Mesothelial cell of epicardium (in vitro differentiated cells): ENCODE data around the gene ARL3. TPM values are rescaled to one million over a fixed set of nuclear protein-coding genes. Genes with fewer than 3 reads are reported as not detected.
"Not testable (repeated sequence)": the region's sequence is repeated elsewhere in the genome, so short reads cannot be mapped to it uniquely, and the experiment has no call there.

ENCODE experiments used
- DNase-seq, 2 experiments: peaks; one replicate each; pipeline ENCODE4 v3.0.0; 2021; ENCODE audit warnings: low spot score in 2 of 2; ENCODE audit not compliant: unreplicated experiment in 2 of 2
- H3K27ac Mint-ChIP-seq: 2 replicates; pipeline ENCODE4 v1.8.0; 2021; ENCODE audit warnings: mixed read lengths
- H3K27me3 Mint-ChIP-seq: 2 replicates; pipeline ENCODE4 v1.8.0; 2021; ENCODE audit warnings: low read depth, mixed read lengths
- H3K36me3 Mint-ChIP-seq: 2 replicates; pipeline ENCODE4 v1.8.0; 2021; ENCODE audit warnings: mixed read lengths
- H3K4me1 Mint-ChIP-seq: 2 replicates; pipeline ENCODE4 v1.8.0; 2021; ENCODE audit warnings: mixed read lengths
- H3K4me3 Mint-ChIP-seq: 2 replicates; pipeline ENCODE4 v1.8.0; 2021; ENCODE audit warnings: mild to moderate bottlenecking, moderate library complexity, mixed read lengths
- H3K9me3 Mint-ChIP-seq: 2 replicates; pipeline ENCODE4 v1.8.0; 2021; ENCODE audit warnings: mixed read lengths
- total RNA-seq: library from RNA; stranded (reverse); gene quantifications from 3 replicates; pipeline ENCODE4 v1.2.1, GENCODE V29; 2021
- TF ChIP-seq, protein P1 (sequence below): fragments of 200-600 bp; sonication (generic); IDR thresholded peaks from one replicate; pipeline ENCODE4 v1.5.0; 2021; ENCODE audit warnings: antibody characterized with exemption; ENCODE audit not compliant: unreplicated experiment

Gene ARL3, protein sequence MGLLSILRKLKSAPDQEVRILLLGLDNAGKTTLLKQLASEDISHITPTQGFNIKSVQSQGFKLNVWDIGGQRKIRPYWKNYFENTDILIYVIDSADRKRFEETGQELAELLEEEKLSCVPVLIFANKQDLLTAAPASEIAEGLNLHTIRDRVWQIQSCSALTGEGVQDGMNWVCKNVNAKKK
- total RNA-seq: 13.0 to 13.9 TPM (median 13.7 TPM) in 3 replicates

DNA sequence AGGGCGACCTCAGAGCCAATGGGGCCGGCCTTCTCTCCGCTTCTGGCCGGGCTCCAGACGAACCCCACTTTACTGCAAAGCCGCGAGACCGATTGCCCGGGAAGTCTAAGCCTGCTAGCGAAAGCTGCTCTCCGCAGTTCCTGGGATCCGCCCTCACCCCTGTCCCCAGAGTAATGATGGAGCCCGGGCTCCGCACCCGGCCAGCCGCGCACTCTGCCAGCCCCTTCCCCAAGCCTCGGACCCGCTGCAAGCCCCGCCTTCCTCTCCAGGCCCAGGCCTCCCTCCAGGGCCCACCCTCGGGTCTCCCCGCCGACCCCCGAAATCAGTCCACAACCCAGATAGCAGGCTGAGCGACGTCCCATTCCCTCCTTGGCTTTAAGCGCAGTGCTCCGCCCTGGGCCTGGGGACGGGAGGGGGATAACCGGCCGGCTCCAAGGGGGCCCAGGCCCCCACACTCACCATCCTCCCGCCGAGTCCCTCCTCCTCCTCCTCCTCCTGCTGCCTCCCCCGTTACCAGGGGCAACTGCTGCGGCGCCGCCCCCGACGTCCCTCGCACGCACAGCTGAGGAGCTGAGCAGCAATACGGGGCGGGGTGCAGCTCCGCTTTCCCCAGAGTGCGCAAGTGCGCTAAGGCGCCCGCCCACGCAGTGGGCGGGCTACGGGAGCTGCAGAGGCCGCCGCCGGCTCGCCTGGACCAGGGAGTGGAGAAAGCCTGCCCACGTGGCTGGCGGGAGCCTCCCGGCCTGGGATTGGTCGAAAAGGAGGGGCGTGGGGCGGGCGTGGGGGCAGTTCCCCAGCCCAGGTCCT is at the start of gene ARL3:
Gene ARL3, minus strand, starts transcription at position 584 of the 807 bp plus-strand sequence. Its CDS starts 122 bp downstream, at position 462.
- Mint-ChIP-seq H3K4me3 (peak within 1 kb of the TSS; percentile 77), H3K27ac (peak within 1 kb of the TSS; percentile 89), H3K27me3 (no peaks in the 10 kb centered on the region), H3K4me1 (peaks cover 52% of the 10 kb centered on the region), H3K36me3 (peaks cover 1% of the 10 kb centered on the region), H3K9me3 (no peaks in the 10 kb centered on the region)
- peak; percentile 93 to 95 for DNase-seq
- TF ChIP-seq, protein P1, sequence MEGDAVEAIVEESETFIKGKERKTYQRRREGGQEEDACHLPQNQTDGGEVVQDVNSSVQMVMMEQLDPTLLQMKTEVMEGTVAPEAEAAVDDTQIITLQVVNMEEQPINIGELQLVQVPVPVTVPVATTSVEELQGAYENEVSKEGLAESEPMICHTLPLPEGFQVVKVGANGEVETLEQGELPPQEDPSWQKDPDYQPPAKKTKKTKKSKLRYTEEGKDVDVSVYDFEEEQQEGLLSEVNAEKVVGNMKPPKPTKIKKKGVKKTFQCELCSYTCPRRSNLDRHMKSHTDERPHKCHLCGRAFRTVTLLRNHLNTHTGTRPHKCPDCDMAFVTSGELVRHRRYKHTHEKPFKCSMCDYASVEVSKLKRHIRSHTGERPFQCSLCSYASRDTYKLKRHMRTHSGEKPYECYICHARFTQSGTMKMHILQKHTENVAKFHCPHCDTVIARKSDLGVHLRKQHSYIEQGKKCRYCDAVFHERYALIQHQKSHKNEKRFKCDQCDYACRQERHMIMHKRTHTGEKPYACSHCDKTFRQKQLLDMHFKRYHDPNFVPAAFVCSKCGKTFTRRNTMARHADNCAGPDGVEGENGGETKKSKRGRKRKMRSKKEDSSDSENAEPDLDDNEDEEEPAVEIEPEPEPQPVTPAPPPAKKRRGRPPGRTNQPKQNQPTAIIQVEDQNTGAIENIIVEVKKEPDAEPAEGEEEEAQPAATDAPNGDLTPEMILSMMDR: no peak

DNA sequence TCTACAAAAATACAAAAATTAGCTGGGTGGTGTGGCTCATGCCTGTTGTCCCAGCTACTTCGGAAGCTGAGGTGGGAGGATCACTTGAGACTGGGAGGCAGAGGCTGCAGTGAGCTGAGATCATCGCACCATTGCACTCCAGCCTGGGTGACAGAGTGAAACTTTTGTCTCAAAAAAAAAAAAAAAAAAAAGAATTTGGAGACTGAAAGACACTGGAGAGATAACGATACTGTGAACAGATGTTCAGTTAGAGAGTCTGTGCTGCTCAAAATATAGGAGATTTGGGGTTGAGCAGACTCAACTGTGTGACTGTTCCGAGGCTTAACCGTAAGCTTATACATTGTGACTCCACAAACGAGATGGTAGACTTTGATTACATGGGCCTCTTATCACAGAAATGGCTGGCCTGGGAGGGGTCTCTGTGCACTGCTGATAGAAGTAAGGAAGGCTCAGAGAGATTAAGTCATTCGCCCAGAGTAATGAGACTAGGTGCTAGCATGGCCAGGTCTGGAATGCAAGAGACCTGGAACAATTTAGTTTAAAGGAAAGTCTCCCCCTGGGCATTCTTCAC is 48.9 kb upstream of the ARL3 start:
- Mint-ChIP-seq H3K27ac (peak overlapping the region; percentile 96), H3K36me3 (no peaks in the 10 kb centered on the region), H3K4me1 (peaks cover 72% of the 10 kb centered on the region)

DNA sequence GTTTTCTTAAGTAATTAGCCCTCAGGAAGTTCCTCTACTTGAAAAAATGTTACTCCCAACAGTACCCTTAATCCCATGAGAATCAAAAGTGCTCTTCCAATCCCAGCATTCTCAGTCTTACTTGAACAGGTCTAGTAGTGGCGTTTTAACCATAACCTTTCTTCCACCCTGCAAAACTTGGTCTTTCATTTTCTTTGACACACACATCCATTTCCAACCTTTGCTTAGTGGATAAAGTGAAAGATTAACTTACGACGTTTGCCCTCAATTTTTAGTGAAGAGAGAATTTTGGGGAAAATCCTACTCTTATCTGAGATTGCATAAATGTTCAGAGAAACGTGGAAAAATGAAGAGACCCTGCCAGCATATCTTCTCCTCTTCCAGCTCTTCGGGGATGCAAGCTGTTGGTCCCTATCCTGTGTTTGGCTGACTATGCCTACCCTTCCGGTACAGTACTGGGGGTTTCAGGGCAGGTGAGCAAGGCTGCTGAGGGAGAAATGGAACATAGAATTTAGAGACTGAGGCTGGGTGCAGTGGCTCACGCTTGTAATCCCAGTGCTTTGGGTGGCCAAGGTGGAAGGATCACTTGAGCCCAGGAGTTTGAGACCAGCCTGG is 48.3 kb upstream of the ARL3 start:
- H3K4me3 Mint-ChIP-seq: no peak overlapping the region
- H3K27ac Mint-ChIP-seq: peak overlapping the region; percentile 96
- DNase-seq: no peak

More for the DNA sequence above, 48.9 kb upstream of the ARL3 start:
- TF ChIP-seq, protein P1: no peak
- Mint-ChIP-seq H3K4me3 (no peak overlapping the region), H3K27me3 (no peaks in the 10 kb centered on the region), H3K9me3 (no peaks in the 10 kb centered on the region)
- no peak for DNase-seq

DNA sequence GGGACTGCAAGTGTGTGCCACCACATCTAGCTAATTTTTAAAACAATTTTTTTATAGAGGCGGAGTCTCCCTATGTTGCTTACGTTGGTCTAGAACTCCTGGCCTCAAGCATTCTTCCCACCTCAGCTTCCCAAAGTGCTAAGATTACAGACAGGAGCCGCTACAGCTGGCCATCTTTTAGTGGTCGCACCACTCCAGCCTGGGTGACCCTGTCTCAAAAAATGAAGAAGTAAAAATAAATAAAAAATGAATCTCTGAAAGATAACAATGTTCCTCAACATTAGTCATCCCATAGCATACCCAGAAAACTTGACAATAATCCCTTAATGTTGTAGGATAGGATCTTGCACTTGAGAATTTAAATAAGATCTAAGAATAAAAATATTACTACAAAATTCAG is 47.8 kb upstream of the ARL3 start:
- TF ChIP-seq, protein P1: no peak
- H3K36me3 Mint-ChIP-seq: no peaks in the 10 kb centered on the region
- DNase-seq: no peak
- H3K4me3 Mint-ChIP-seq: no peak overlapping the region
- H3K27ac Mint-ChIP-seq: peak overlapping the region; percentile 96
- H3K27me3 Mint-ChIP-seq: no peaks in the 10 kb centered on the region
- no peaks in the 10 kb centered on the region for H3K9me3 Mint-ChIP-seq
- H3K4me1 Mint-ChIP-seq: peaks cover 63% of the 10 kb centered on the region

More for the DNA sequence above, 48.3 kb upstream of the ARL3 start:
- Mint-ChIP-seq H3K36me3 (no peaks in the 10 kb centered on the region), H3K4me1 (peaks cover 68% of the 10 kb centered on the region), H3K27me3 (no peaks in the 10 kb centered on the region), H3K9me3 (no peaks in the 10 kb centered on the region)
- TF ChIP-seq, protein P1: no peak

DNA sequence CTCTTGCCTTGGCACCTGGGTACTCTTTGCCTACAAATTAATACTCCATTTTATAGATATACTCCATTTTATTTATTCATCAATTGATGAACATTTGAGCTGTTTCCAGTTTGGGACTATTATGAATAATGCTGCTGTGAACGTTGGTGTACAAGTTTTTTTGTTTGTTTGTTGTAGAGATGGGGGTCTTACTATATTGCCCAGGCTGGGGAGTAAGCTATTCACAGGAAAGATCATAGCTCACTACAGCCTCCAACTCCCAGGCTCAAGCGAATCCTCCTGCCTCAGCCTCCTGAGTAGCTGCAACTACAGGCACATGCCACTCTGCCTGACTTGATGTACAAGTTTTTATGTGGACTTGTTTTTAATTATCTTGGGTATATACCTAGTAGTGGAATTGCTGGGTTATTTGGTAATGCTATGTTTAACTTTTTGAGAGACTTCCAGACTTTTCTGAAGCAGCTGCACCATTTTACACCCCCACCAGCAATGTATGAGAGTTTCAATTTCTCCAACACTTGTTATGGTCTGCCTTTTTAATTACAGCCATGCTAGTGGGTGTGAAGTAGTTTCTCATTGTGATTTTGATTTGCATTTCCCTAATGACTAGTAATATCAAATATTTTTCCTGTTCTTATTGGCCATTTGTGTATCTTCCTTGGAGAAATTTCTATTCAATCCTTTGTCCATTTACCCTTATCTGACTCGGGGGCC is 45.5 kb upstream of the ARL3 start:
- Mint-ChIP-seq H3K9me3 (no peaks in the 10 kb centered on the region), H3K27me3 (no peaks in the 10 kb centered on the region), H3K4me1 (peaks cover 44% of the 10 kb centered on the region), H3K4me3 (no peak overlapping the region), H3K36me3 (no peaks in the 10 kb centered on the region), H3K27ac (peak overlapping the region; percentile 69)
- TF ChIP-seq, protein P1: no peak
- DNase-seq: no peak

DNA sequence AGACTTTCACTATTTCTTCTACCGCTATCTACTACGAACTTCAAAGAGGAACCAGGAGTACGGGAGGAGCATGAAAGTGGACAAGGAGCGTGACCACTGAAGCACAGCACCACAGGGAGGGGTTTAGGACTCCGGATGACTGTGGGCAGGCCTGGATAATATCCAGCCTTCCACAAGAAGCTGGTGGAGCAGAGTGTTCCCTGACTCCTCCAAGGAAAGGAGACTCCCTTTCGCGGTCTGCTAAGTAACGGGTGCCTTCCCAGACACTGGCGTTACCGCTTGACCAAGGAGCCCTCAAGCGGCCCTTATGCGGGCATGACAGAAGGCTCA is 44.7 kb upstream of the ARL3 start:
- peaks cover 41% of the 10 kb centered on the region for H3K4me1 Mint-ChIP-seq
- peak overlapping the region; percentile 94 for H3K27ac Mint-ChIP-seq
- not testable (repeated sequence) for H3K9me3 Mint-ChIP-seq, DNase-seq, H3K36me3 Mint-ChIP-seq, H3K27me3 Mint-ChIP-seq
- peak overlapping the region; percentile 52 for H3K4me3 Mint-ChIP-seq
